Keratinocyte (primary cell): ENCODE data around the gene TMED6. TPM values are rescaled to one million over a fixed set of nuclear protein-coding genes. Genes with fewer than 3 reads are reported as not detected.

ENCODE experiments used
- DNase-seq: peaks from one replicate; pipeline ENCODE4 v3.0.0-alpha.2; 2011; ENCODE audit warnings: low read depth, missing footprints, low spot score
- FAIRE-seq: peaks from 2 replicates; lab custom pipeline; 2011; peaks lifted over from hg19 to GRCh38; lab: Jason Lieb, UNC
- H2AFZ ChIP-seq: 2 replicates; pipeline ENCODE4 v1.6.0; 2012; ENCODE audit warnings: low read length, control low read depth, inconsistent platforms; ENCODE audit not compliant: control insufficient read depth
- H3K27ac ChIP-seq: 2 replicates; pipeline ENCODE4 v1.5.1; 2011; ENCODE audit warnings: low read length; ENCODE audit not compliant: control insufficient read depth, insufficient read depth
- H3K27me3 ChIP-seq: 3 replicates; pipeline ENCODE4 v1.6.0; 2011; ENCODE audit warnings: low read length; ENCODE audit not compliant: control insufficient read depth, insufficient read depth; ENCODE audit errors: extremely low read depth
- H3K36me3 ChIP-seq, 2 experiments: 2 replicates in 1 of 2; 3 replicates in 1 of 2; pipeline ENCODE4 v1.5.1; 2011; ENCODE audit warnings: low read length in 2 of 2, mild to moderate bottlenecking in 1 of 2; ENCODE audit not compliant: control insufficient read depth in 2 of 2, insufficient read depth in 2 of 2; ENCODE audit errors: extremely low read depth in 1 of 2
- H3K4me1 ChIP-seq: 3 replicates; pipeline ENCODE4 v1.5.1; 2011; ENCODE audit warnings: low read length; ENCODE audit not compliant: control insufficient read depth, insufficient read depth; ENCODE audit errors: extremely low read depth
- H3K4me2 ChIP-seq: 3 replicates; pipeline ENCODE4 v1.6.0; 2011; ENCODE audit warnings: low read depth, low read length; ENCODE audit not compliant: control insufficient read depth, insufficient read depth; ENCODE audit errors: extremely low read depth
- H3K4me3 ChIP-seq, 3 experiments: fragments of 200-600 bp in 1 of 3; sonication (generic) in 1 of 3; 2 replicates in 2 of 3; 3 replicates in 1 of 3; pipeline ENCODE4 v1.5.1; 2011 to 2016; ENCODE audit warnings: low read length in 3 of 3, mild to moderate bottlenecking in 3 of 3, control low read depth in 2 of 3, inconsistent platforms in 1 of 3, low read depth in 1 of 3, mixed read lengths in 1 of 3, mixed run types in 1 of 3, moderate library complexity in 1 of 3; ENCODE audit not compliant: control insufficient read depth in 2 of 3, insufficient read depth in 2 of 3; ENCODE audit errors: extremely low read depth in 1 of 3
- H3K79me2 ChIP-seq: 2 replicates; pipeline ENCODE4 v1.6.0; 2012; ENCODE audit warnings: low read length; ENCODE audit not compliant: control insufficient read depth, insufficient read depth
- H3K9ac ChIP-seq: 3 replicates; pipeline ENCODE4 v1.6.0; 2011; ENCODE audit warnings: low read length; ENCODE audit not compliant: control insufficient read depth, insufficient read depth; ENCODE audit errors: extremely low read depth
- H3K9me1 ChIP-seq: 3 replicates; pipeline ENCODE4 v1.6.0; 2011; ENCODE audit warnings: low read length; ENCODE audit not compliant: control insufficient read depth, insufficient read depth; ENCODE audit errors: extremely low read depth
- H3K9me3 ChIP-seq: 2 replicates; pipeline ENCODE4 v1.5.1; 2012; ENCODE audit warnings: low read depth, low read length; ENCODE audit not compliant: control insufficient read depth
- H4K20me1 ChIP-seq: 3 replicates; pipeline ENCODE4 v1.6.0; 2011; ENCODE audit warnings: low read length; ENCODE audit not compliant: control insufficient read depth, insufficient read depth; ENCODE audit errors: extremely low read depth
- EZH2 ChIP-seq: IDR thresholded peaks from one replicate; pipeline ENCODE4 v1.6.1; 2012; ENCODE audit warnings: inconsistent platforms, mild to moderate bottlenecking, low read length, moderate library complexity
- dilution Hi-C: fragments of 300-500 bp; cut with MboI; formaldehyde crosslinking; loops from one replicate; pipeline ENCODE4 v1.7.0; 2020; ENCODE audit warnings: low sequenced_read_pairs; ENCODE audit not compliant: extremely low pct_ligation_motif_present
- polyA plus RNA-seq, 5 experiments: library from polyadenylated mRNA; depleted of rRNA in 3 of 5; stranded (reverse) in 3 of 5; stranded (forward) in 1 of 5; unstranded in 1 of 5; fragments of >200 nt; gene quantifications; 1 replicate in 1 of 5; 2 replicates in 3 of 5; 3 replicates in 1 of 5; pipeline versions ENCODE4 v1.2.1 to v1.2.3, GENCODE V29; 2011 to 2012; ENCODE audit warnings: missing spikeins in 2 of 5, low read depth in 1 of 5, low replicate concordance in 1 of 5
- TF ChIP-seq, protein P1 (sequence below), 3 experiments: IDR thresholded peaks in 1 of 3; conservative IDR thresholded peaks in 1 of 3; optimal IDR thresholded peaks in 1 of 3; 2 replicates in 2 of 3; 3 replicates in 1 of 3; pipeline versions ENCODE3 to v1.5.1; 2011; ENCODE audit warnings: low read length in 3 of 3, mild to moderate bottlenecking in 3 of 3, moderate library complexity in 2 of 3, control low read depth in 1 of 3, inconsistent platforms in 1 of 3; ENCODE audit not compliant: insufficient read depth in 2 of 3; ENCODE audit errors: extremely low read depth in 1 of 3

The TMED6 gene
- polyA plus RNA-seq, 1 donor (not counting 4 experiments of a cell fraction or from before 2014, with no cell fraction given): 0.09 TPM

DNA sequence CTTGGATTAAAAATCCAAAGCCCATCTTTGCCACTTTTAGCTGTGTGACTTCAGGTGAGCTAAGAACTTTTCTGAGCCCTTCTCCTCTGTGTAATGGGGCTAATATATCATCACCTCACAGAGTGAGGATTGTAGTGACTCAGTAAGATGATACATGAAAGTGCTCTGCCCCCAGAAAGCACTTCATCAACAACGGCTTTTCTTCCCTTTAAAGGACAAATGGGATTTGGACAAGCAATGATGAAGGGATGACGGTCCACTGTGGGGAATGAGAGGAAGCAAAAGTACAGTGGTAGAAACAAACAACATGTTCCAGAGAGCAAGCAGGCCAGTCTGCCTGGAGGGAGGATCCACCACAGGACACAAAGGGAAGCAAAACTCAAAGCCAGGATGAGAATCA is 14.3 kb upstream of the TMED6 start:
- H2AFZ ChIP-seq: no peak overlapping the region
- H3K79me2 ChIP-seq: no peaks in the 10 kb centered on the region
- H3K9me1 ChIP-seq: no peaks in the 10 kb centered on the region
- FAIRE-seq: no peak
- H3K27ac ChIP-seq: no peak overlapping the region
- no peaks in the 10 kb centered on the region for H4K20me1 ChIP-seq
- no peak overlapping the region for H3K4me2 ChIP-seq
- no peak overlapping the region for H3K4me3 ChIP-seq
- H3K36me3 ChIP-seq: peaks cover 27 to 37% of the 10 kb centered on the region in 2 experiments
- H3K27me3 ChIP-seq: no peaks in the 10 kb centered on the region
- DNase-seq: no peak
- dilution Hi-C loops: no loop called here
- H3K4me1 ChIP-seq: no peaks in the 10 kb centered on the region
- TF ChIP-seq, protein P1, sequence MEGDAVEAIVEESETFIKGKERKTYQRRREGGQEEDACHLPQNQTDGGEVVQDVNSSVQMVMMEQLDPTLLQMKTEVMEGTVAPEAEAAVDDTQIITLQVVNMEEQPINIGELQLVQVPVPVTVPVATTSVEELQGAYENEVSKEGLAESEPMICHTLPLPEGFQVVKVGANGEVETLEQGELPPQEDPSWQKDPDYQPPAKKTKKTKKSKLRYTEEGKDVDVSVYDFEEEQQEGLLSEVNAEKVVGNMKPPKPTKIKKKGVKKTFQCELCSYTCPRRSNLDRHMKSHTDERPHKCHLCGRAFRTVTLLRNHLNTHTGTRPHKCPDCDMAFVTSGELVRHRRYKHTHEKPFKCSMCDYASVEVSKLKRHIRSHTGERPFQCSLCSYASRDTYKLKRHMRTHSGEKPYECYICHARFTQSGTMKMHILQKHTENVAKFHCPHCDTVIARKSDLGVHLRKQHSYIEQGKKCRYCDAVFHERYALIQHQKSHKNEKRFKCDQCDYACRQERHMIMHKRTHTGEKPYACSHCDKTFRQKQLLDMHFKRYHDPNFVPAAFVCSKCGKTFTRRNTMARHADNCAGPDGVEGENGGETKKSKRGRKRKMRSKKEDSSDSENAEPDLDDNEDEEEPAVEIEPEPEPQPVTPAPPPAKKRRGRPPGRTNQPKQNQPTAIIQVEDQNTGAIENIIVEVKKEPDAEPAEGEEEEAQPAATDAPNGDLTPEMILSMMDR (optimal IDR thresholded peaks at IDR 0.05 in 1 of 3, IDR thresholded peaks at IDR 0.05 in 1 of 3, conservative IDR thresholded peaks at IDR 0.05 in 1 of 3; ENCODE audit: extremely low read depth in 1 of 3, insufficient read depth in 2 of 3, low read length in 3 of 3): no peak
- no peaks in the 10 kb centered on the region for H3K9me3 ChIP-seq
- H3K9ac ChIP-seq: no peak overlapping the region

DNA sequence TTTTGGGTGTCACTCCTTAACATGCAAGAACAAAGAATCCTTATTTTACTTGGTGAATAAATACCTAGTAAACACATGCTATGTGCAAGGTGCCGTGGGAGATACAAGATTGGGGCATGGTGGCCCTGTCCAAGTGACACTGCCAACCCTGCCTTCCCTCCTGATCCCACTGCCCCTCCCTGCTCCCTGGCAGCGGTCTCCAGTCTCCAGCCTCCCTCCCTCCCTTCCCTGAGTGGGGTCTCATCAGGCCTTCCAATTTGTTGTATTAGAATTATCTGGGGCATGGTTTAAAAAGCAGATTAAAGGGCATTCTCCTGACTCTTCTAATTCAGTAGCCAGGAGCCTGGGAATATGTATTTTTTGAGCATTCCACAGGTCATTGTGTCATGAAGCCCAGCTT is 12.5 kb upstream of the TMED6 start:
- Histone ChIP-seq H4K20me1 (no peaks in the 10 kb centered on the region), H2AFZ (no peak overlapping the region), H3K9ac (no peak overlapping the region), H3K27ac (no peak overlapping the region), H3K4me1 (no peaks in the 10 kb centered on the region), H3K4me3 (no peak overlapping the region), H3K4me2 (no peak overlapping the region), H3K9me1 (no peaks in the 10 kb centered on the region), H3K36me3 (peaks cover 19 to 24% of the 10 kb centered on the region in 2 experiments), H3K9me3 (no peaks in the 10 kb centered on the region), H3K79me2 (no peaks in the 10 kb centered on the region), H3K27me3 (no peaks in the 10 kb centered on the region)
- FAIRE-seq (no peak), DNase-seq (no peak)
- no peak for TF ChIP-seq EZH2
- TF ChIP-seq, protein P1 (optimal IDR thresholded peaks at IDR 0.05 in 1 of 3, IDR thresholded peaks at IDR 0.05 in 1 of 3, conservative IDR thresholded peaks at IDR 0.05 in 1 of 3; ENCODE audit: extremely low read depth in 1 of 3, insufficient read depth in 2 of 3, low read length in 3 of 3): no peak
- dilution Hi-C loops: no loop called here
